Midbrain (tissue), 1 donor: ENCODE results near the gene KCNK3.
A peak's percentile ranks its signal among the peaks of the same experiment; 100 is the strongest.

ENCODE experiments used
- DNase-seq: peaks from one replicate; lab custom pipeline; 2025; lab: John Stamatoyannopoulos, UW

KCNK3 gene

DNA sequence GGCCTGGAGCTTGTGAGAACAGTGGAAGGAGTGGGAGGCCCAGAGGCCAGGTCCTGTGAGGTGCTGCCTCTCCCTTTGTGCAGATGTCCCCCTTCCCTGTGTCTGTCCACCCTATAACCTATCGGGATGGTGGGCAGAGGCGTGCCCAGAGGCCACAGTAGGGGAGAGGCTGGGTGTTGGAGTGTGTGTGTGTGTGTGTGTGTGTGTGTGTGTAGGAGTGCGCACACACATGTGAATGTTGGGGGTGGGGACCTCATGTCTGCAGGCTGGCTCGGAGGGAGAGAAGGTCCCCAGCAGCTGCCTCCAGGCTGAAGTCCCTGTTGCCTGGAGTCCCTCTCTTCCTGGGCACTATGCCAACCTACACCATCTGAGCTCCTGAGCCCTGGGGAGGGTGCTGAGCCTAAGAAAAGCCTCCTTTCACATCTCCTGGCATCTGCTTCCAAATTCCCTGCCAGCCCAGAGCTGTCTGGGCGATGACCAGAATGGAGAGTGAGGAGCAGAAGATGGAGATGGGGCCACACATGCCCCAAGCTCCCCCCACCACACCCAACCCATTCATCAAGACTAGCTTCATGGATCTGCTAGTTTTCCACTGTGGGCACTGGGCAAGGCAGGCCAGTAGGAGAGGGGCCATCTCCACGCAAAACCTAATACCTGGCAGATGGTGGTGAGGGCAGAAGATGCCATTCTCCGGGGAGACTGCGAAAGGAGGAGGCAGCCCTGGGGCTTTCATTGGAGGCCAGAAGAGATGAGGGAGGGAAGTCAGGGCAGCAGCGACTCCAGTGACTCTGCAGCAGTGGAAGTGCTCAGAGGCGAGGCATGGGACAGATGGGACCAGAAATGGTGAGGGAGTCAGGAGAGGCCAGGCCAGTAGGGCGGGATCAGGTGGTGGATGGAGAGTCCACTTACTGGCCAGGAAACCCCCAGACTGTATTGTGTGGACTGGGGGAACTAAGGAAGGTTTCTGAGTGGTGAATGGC, 20.3 kb downstream of the KCNK3 start:
- peak; percentile 87 for DNase-seq

DNA sequence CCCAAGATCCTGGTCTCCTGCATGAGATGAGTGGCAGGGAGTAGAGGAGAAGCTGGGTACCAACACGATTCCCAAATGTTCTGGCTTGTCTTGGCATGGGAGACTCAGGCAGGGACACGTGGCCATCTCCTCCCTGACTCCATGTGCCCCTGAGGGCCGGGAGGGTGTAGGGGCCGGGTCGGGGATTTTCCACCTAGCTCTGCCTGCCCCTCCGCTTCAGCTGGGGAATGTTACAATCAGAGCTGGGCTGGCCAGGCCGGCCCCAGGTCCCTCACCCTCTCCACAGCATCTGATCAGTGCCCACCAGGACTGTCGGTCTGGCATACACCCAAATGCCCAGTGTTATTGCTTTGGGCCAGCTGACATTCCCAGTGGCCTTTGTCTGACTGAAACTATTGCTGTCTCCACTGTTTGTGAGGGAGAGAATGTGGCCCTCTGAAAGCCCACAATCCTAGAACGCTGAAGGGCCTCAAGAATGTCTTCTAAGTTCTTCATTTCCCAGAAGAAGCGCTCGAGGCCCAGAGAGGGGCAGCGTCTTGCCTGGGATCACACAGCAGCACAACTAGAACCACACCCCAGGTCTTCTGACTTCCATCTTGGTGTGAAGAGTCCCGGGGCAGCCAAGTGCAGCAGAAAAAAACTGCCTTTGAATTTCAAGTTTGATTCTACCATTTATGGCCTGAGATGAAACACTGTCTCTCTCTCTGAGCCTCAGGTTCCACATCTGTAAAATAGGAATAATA, 23.2 kb downstream of the KCNK3 start:
- no peak for DNase-seq

DNA sequence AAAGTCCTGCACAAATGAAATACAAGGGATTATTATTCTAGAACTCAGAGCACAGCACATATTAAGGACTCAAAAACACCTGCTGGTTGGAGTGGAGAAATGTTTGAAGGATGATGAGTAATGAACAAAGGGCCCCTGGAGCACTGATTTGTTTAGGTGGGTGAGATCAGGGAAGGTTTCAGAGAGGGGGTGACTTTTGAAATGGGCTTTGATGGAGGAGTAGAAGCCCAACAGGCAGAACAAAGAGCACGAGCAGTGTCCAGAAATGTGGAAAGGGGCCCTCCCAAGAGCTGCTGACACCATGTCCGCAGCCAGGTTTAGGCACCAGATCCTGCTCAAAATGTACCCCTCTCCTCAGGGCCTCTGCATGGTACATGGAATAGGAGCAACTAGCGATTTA, 23.8 kb downstream of the KCNK3 start:
- no peak for DNase-seq

DNA sequence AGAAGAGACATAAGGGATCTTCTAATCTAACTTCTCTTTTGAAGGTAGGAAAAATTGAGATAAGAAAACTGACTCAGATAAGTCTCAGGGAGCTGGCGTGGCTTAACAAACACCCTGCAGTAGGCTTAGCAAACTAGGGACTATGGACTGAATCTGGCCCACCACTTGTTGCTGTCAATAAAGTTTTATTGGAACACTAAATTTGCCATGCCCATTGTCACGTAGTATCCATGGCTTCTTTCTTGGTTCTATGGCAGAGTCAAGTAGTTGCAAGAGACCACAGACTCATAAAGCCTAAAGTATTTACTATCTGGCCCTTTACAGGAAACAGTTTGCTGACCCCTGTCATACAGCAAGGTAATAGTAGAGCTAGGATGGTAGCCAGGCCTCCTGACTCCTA, 24.2 kb downstream of the KCNK3 start:
- DNase-seq: no peak

DNA sequence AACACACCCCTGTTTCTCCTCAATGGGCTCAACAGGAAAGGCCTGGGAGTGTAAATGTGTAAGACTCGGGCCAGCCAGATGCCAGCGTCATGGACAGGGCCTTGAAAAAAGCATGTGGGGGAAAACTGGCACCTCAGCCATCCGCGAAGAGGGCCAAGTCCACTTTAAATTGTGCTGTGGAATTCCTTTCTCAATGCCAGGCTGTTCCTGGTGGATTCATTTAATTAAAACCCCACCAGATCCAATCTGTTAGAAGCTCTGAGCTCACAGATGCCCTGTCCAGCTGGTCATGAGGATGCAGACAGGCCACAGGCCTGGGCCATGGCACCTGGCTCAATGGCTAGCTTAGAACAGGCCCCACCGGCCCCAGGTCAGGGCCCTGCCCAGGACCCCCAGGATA, 24.8 kb downstream of the KCNK3 start:
- no peak for DNase-seq

DNA sequence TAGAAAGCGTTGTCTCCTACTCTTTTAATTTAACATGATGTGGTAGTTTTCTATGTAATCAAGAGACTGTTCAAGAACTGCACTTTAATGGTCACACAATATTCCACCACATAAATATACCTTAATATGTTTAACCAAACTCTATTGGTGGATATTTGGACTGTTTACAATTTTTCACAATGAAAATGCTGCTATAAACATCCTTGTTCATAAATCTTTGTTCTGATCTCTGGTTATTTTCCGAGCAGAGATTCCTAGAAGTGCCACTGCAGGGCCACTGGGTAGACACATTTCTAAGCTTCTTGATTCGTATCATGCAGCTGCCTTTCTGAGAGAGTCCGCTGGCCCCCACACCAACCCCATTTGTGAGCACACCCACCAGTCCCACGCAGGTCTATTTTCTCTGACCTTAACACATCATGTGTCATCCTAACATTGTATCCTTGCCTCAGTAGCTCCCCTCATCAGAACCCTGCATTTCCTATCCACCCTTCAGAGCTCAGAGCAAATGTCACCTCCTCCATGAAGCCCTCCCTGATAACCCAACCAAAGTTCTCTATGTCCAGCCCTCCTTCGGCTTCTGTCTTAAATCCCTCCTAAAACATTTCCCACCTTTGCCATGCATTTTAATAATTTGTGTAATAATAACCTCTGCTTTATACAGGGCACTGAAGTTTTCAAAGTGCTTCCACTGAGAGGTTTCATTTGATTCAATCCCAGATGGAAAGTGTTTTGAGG, 26.6 kb downstream of the KCNK3 start:
- DNase-seq: no peak

DNA sequence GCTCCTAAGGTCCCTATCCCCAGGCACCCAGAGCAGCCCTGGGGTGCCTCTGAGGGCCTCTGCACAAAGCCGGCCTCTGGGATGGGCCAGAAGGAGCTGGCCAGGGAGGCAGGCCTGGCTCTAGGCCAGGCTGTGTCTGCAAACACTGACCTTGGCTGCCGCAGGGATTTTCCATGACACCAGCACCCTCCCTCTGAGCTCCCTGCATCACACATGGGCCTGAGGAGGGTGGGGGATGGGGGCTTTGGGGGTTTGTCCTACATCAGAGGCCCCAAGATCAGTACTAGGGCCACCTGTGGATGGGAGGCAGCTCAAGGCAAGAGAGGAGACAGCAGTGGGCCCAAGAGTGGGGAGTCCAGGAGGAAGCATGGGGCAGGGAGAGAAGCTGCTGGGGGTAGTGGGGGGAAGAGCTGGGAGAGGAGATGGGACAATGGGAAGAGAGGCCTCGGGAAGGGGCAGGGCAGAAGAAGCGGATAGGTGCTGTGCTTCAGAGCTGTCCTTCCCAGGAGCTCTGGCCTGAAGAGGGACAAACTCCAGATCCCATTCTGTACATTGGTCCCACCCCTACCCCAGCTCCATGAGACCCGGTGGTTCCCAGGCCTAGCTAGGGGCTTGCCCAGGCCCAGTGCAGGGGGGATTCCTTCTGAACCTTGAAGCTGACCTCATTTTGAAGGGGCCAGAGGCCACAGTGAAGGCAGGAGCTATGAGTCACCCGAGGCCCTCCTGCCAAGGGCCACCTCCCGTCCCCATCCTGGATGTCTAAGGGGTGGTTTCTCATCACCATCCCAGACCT, 28.0 kb downstream of the KCNK3 start:
- peak; percentile 45 for DNase-seq

DNA sequence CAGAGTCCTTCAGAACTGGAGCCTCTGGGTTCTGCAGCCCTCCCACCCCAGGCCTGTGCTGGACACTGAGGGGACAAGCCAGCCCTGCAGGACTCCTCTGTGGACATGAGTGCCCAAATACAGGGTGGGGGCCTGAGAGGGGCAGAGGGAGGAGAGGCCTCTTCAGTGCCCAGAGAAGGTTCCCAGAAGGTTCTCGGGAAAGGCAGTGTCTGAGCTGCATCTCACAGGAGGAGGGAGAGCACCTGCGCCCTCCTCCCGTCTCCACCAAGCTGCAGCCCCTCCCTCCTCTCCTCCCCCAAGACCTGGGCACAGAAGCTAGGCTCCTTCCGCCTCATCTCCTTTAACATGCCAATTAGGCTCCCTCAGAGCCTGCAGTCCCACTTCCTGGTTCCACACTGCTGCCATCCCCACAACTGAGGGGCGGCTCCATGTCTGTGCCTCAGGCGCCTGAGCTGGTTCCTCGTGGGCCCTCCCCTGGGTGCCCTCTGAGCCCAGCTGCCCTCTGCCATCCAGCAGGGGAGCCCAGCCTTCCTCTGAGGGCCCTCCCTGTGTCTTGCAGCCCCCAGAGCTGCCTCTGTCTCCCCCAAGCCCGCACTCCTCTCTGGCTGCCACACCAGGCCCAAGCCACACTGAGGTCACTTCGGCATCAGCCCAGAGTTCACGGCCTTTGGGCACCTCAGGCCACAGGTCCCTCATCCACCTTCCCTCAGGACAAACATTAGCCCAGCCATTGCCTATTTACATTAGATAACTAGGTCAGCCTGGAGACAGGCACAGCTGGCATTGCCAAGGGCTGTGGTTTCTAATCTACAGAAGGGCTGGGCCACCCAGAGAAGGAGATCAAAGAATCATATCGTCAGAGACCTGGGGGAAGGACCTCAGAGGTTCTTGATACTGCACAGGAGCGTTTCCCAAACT, 28.9 kb downstream of the KCNK3 start:
- DNase-seq: no peak

DNA sequence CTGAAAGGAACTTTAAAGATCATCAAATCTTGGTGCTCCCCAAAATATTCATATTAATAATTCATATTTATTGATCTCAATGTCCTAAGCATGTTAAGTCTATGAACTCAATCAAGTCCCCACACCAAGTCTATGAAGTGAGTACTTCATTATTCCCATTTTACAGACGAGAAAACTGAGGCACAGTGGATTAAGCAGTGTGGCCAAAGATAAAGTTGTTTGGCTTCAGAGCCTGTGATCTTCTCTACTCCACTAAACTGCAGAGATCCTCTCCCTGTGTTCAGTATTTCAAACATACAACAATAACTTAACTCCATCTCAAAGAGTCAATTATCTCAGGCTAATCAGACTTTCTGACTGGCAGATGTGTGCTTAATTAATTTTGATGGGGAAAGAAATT, 29.8 kb downstream of the KCNK3 start:
- no peak for DNase-seq

DNA sequence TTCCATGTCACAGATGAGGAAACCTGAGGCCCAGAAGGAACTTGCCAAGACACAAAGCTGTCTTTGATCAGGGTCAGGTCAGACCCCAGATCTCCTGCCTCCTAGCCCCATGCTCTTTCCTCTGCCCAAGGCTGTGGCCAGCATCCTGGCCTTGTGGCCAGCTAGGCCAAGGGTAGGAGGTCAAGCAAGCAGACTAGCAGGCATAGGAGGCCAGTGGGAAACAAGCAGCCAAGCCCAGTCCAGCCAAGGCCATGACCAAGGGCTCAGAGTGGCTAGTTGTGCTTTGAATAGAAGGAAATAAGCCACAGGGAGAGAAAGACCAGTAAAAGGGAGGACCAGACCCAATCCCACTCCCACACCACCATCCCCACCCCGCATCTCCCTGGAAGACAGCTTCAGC, 30.4 kb downstream of the KCNK3 start:
- no peak for DNase-seq

DNA sequence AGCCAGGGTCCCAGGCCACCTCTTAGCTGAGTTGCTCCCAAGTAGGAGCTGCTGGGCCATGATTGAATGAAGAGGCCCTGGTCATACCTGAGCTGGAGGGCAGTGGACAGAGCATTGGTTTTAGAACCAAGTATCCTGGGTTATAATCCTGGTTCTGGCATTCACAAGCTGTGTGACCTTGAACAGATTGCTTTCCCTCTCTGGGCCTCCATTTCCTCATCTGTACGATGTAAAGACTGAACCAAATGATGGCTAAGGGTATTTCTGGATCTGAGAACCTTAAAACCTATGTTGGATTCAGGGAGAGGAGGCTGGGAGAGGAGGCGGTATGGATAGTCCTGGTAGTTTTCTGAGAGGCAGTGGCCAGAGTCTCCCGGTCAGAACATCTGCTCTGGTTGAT, 31.0 kb downstream of the KCNK3 start:
- DNase-seq: no peak

DNA sequence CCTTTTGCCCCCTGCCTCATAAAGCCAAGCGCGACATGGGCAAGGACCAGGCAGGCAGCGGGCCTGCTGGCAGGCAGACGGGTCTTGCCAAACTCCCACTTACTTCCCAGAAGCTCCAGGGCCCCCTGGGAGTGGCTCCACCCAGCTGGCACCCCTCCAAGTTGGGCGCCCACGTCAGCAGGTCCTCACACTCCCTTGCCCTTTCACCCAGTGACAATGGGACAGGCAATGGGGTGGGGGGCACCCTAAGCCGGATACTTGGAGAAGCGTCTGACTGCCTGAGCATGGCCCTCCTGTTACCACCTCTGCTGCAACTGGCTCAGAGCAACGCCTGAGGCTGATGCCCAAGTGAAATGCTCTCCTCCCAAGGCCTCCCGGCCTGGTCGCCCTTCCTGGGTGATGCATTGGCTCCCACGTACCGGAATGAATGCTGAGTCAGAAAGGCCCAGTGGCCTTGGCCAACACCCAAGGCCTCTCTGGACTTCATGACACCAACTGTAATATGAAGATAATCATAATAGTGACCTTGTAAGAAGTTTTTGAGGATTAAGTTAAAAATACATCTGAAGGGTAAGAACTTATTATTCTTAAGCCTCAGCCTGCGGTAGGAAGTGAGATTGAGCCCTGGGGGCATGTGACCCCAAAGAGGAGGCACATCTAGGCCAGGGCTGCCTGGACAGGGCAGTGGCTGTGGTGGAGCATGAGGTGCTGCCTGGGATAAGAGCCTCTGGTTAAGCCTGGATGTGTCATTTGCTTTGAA, 31.6 kb downstream of the KCNK3 start:
- DNase-seq: no peak

DNA sequence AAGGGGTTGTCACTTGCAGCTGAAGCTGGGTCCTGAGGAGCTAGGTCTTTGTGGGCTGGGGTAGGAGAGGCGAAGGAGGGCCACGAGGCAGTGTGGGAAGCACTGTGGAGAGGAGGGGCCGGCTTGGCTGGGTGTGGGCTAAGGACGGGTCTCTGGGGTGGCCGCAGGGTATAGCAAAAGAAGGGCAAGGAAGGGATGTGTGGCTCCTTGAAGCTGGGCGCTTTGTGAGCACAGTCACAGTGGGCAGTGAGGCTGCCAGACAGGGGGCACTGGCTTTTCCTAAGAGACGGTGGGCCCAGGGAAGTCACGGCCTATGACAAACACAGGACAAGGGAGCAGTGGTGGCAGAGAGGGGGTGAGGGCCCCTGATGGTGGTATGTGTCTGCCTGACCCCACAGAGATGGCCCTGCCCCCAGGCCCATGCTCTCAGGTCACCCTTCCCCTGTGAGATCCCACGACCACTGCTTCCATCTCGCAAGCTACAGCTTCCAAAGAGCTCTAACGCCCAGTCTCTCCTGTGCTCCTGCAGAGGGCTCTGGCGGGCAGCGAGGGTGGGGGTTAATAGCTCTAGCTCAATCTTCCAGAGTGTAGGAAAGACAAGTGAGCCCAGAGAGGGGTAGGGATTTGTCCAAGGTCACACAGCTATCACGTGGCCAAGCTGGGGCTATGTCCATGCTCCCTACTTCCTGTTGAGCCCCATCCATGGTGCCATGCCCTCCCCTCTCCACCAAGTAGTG, 32.4 kb downstream of the KCNK3 start:
- no peak for DNase-seq

DNA sequence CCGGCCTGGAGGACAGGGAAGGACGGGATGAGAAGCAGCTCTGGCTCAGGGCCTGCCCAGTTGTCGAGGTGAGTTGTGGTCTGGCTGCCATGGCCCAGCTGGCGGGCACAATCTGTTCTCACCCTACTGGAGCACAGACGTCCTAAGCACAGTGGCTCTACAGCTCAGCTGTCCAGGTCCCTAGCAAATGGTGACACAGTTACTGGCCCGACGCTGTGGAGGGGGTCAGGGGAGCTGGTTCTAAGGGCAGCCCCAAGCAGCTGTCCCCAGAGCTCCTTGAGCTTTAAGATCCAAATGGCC, 32.9 kb downstream of the KCNK3 start:
- DNase-seq: no peak

DNA sequence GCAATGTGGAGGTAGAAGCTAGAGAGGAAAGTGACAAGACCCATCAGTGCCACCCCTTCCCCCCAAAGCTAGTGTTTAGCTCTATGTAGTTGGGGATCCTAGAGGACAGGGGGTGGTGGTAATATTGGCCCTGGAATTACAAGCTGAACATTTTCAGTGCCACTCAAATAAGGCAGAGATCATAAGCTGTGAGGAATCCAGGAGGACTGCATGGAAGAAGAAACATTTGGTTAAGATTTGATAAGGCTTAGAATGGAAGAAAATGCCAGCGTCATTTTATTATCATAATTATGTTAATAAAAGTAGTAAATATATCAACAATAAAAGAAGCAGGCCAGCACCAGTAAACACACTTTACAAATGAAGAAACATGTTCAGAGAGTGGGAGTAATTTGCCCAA, 33.7 kb downstream of the KCNK3 start:
- DNase-seq: no peak

DNA sequence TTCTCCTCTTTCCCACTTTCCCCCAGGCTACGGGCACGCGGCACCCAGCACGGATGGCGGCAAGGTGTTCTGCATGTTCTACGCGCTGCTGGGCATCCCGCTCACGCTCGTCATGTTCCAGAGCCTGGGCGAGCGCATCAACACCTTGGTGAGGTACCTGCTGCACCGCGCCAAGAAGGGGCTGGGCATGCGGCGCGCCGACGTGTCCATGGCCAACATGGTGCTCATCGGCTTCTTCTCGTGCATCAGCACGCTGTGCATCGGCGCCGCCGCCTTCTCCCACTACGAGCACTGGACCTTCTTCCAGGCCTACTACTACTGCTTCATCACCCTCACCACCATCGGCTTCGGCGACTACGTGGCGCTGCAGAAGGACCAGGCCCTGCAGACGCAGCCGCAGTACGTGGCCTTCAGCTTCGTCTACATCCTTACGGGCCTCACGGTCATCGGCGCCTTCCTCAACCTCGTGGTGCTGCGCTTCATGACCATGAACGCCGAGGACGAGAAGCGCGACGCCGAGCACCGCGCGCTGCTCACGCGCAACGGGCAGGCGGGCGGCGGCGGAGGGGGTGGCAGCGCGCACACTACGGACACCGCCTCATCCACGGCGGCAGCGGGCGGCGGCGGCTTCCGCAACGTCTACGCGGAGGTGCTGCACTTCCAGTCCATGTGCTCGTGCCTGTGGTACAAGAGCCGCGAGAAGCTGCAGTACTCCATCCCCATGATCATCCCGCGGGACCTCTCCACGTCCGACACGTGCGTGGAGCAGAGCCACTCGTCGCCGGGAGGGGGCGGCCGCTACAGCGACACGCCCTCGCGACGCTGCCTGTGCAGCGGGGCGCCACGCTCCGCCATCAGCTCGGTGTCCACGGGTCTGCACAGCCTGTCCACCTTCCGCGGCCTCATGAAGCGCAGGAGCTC, 35.4 kb downstream of the KCNK3 start:
- DNase-seq: no peak

DNA sequence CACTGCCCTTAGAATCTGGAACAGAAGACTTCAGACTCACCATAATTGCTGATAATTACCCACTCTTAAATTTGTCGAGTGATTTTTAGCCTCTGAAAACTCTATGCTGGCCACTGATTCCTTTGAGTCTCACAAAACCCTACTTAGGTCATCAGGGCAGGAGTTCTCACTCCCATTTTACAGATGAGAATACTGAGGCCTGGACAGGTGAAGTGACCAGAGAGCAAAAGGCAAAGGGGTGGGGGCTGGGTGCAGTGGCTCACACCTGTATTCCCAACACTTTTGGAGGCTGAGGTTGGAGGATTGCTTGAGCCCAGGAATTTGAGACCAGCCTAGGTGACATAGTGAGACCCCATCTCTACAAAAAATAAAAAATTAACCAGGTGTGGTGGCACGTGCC, 36.8 kb downstream of the KCNK3 start:
- DNase-seq: no peak
